Activated naive CD8-positive, alpha-beta T cell (primary cell): ENCODE results near the gene SWSAP1.
"Not testable (repeated sequence)": the region's sequence is repeated elsewhere in the genome, so short reads cannot be mapped to it uniquely, and the experiment has no call there.

Source experiments
- H3K27ac Mint-ChIP-seq: one replicate; pipeline ENCODE4 v1.8.0; 2021; ENCODE audit warnings: mixed read lengths
- H3K27me3 Mint-ChIP-seq: one replicate; pipeline ENCODE4 v1.8.0; 2021; ENCODE audit warnings: mixed read lengths
- H3K36me3 Mint-ChIP-seq: one replicate; pipeline ENCODE4 v1.8.0; 2021; ENCODE audit warnings: mixed read lengths
- H3K4me1 Mint-ChIP-seq: one replicate; pipeline ENCODE4 v1.8.0; 2021; ENCODE audit warnings: low read depth, mixed read lengths
- H3K4me3 Mint-ChIP-seq: one replicate; pipeline ENCODE4 v1.8.0; 2021; ENCODE audit warnings: mild to moderate bottlenecking, mixed read lengths
- H3K9me3 Mint-ChIP-seq: one replicate; pipeline ENCODE4 v1.8.0; 2021; ENCODE audit warnings: low read depth, mixed read lengths

The SWSAP1 gene

DNA sequence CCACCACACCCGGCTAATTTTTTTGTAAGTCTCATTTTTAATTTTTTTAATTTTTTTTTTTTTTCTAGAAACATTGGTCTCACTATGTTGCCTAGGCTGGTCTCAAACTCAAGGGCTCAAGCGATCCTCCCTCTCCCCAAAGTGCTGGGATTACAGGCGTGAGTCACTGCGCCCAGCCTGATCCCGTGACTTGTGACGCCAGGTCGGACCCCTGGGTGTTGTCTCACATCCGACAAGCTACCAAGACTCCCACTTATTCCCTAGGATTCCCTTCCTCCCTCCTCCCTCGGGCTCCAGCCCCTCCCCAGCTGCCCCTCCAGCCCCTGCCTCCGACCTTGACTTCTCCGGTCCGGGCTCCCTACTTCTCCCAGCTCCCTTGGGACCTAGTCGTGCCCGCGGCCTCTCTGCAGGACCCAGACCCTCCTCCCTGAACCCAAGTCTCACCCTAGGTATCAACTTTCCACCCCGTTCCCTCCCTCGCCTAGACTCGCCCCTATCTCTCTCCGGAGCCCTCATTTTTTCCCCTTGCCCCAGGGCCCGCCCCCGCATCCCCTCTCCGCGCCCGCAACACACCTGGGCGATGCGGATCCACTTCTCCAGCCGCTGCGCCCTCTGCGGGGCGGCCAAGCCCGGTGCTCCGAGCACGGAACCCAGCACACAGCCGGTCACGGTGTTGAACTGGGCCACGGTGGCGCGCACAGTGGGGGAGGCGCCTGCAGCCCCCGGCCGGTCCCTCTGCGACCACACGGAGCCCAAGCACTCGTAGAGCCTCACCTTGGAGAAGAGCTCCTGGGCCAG lies 31.6 kb downstream of the SWSAP1 start:
- no peaks in the 10 kb centered on the region for H3K4me1 Mint-ChIP-seq
- H3K36me3 Mint-ChIP-seq = no peaks in the 10 kb centered on the region
- H3K27me3 Mint-ChIP-seq = peaks cover 10% of the 10 kb centered on the region
- no peak overlapping the region for H3K4me3 Mint-ChIP-seq
- no peaks in the 10 kb centered on the region for H3K9me3 Mint-ChIP-seq
- no peak overlapping the region for H3K27ac Mint-ChIP-seq

DNA sequence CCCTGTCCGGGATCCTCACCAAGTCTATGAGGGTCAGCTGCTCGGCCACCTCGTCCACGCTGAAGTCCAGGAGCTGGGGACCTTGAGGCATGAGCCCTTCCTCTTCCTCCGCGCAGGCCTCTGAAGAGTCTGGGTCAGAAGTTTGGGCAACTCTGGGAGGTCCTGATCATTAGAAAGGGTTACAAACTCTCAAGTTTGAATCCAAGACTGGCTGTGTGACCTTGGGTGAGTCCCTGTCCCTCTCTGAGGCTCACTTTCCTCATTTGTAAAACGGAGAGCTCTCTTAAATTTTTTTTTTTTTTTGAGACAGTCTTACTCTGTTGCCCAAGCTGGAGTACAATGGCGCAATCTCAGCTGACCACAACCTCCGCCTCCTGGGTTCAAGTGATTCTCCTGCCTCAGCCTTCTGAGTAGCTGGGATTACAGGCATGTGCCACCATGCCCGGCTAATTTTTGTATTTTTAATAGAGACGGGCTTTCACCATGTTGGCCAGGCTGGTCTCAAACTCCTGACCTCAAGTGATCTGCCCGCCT lies 32.3 kb downstream of the SWSAP1 start:
- not testable (repeated sequence) for H3K9me3 Mint-ChIP-seq, H3K27ac Mint-ChIP-seq, H3K4me1 Mint-ChIP-seq, H3K36me3 Mint-ChIP-seq, H3K4me3 Mint-ChIP-seq
- H3K27me3 Mint-ChIP-seq = peaks cover 11% of the 10 kb centered on the region

DNA sequence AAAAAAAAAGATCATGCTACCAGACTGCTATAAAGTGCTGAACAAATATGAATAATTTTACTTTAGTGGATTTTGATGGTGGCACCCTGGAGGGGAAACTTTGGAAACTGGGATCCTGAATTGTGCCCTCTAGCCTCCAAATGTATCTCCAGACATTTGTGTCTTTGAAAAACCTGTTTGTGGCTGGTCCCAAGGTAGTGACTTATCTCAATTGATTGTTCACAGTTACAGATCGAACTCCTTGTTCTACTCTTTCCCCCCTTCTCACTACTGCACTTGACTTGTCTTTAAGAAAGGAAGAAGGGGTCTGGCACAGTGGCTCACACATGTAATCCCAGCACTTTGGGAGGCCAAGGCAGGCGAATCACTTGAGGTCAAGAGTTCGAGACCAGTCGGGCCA lies 34.1 kb downstream of the SWSAP1 start:
- H3K27me3 Mint-ChIP-seq = peaks cover 11% of the 10 kb centered on the region
- no peaks in the 10 kb centered on the region for H3K4me1 Mint-ChIP-seq
- H3K36me3 Mint-ChIP-seq = no peaks in the 10 kb centered on the region
- no peak overlapping the region for H3K27ac Mint-ChIP-seq
- H3K4me3 Mint-ChIP-seq = no peak overlapping the region
- H3K9me3 Mint-ChIP-seq = no peaks in the 10 kb centered on the region

DNA sequence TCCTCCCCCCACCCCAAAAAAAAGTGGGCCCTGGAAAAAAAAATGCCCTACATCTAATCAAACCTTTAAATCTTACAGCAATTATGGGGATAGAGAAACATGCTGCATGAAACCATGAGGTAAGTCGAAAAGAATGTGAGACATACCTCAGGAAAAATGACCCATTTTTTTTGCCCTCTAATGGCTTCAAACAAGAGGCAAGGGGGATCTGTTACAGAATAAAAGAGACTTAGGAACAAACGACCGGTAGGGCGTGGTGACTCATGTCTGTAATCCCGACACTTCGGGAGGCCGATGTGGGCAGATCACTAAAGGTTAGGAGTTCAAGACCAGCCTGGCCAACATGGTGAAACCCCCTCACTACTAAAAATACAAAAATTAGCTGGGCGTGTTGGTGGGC lies 36.2 kb downstream of the SWSAP1 start:
- no peak overlapping the region for H3K4me3 Mint-ChIP-seq
- H3K36me3 Mint-ChIP-seq = no peaks in the 10 kb centered on the region
- H3K27me3 Mint-ChIP-seq = peaks cover 14% of the 10 kb centered on the region
- H3K9me3 Mint-ChIP-seq = no peaks in the 10 kb centered on the region
- H3K27ac Mint-ChIP-seq = no peak overlapping the region
- no peaks in the 10 kb centered on the region for H3K4me1 Mint-ChIP-seq

DNA sequence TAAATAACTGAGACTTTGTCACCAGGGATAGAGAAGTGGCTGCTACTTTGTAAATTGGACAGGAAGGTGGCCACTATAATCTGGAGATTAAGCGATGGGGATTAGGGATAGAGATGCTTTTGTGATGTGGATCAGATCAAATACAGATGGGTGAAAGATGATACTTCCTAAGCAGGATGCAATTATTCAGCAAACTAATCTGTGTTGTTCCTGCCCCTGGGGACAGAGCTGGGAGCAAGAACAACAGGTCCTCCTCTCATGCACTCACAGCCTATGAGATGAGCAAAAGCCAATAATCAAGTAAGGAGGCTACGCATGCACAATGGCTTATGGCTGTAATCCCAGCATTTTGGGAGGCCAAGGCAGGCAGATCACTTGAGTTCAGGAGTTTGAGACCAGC lies 40.1 kb downstream of the SWSAP1 start:
- Mint-ChIP-seq H3K36me3 (no peaks in the 10 kb centered on the region), H3K9me3 (no peaks in the 10 kb centered on the region), H3K4me1 (peaks cover 8% of the 10 kb centered on the region), H3K4me3 (no peak overlapping the region), H3K27ac (no peak overlapping the region), H3K27me3 (peaks cover 7% of the 10 kb centered on the region)

DNA sequence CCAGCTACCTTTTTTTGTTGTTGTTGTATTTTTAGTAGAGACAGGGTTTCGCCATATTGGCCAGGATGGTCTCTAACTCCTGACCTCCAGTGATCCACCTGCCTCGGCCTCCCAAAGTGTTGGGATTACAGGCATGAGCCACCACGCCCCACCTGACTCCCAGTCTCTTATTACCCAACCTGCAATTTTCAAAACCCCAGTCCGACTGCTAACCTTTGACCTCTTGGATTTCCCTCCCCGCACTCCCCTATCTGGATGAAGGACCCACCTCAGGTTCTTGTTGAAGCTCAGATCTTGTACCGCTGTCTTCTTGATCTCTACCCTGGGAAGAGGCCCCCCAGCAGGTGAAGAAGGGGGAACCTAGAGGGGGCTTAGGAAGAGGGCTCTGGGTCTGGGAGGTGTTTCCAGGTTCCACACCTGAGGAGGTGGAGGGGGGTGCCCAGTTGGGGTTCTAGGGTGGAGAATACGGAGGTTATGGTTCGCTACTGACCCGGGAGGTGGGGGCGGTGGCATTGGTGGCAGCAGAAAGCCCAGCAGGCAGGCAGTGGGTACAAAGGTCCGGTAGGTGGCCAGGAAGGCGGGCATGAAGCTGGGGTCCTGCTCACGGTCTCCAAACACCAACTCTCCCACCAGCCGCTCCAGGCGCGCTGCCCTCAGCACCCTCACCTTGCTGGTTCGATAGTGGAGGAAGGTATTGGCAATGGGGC lies 42.0 kb downstream of the SWSAP1 start:
- peaks cover 20% of the 10 kb centered on the region for H3K4me1 Mint-ChIP-seq
- H3K27me3 Mint-ChIP-seq = peaks cover 12% of the 10 kb centered on the region
- H3K36me3 Mint-ChIP-seq = no peaks in the 10 kb centered on the region
- H3K9me3 Mint-ChIP-seq = no peaks in the 10 kb centered on the region
- H3K4me3 Mint-ChIP-seq = no peak overlapping the region
- no peak overlapping the region for H3K27ac Mint-ChIP-seq

DNA sequence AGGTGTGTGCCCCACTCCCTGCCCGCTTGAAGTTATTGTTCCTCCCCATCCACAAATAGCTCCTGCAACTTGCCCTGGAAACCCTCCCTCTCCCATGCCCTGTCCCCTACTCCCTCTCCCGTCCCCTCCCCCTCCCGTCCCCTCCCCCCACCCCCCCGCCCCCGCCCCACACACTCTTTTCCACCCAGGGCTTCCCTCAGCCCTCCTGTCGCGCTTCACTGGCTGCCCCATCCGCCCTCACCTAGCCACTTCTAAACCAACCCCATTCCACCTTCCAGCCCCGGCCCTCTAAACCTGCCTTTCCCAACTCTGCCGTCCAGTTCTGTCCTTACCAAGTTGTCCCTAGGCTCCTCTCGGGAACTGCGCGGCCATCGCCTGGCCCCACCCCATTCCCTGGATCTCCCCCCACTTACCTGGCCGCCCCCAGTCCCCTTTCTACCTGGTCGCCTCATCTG lies 43.7 kb downstream of the SWSAP1 start:
- H3K27me3 Mint-ChIP-seq = peaks cover 15% of the 10 kb centered on the region
- H3K4me3 Mint-ChIP-seq = no peak overlapping the region
- no peak overlapping the region for H3K27ac Mint-ChIP-seq
- no peaks in the 10 kb centered on the region for H3K9me3 Mint-ChIP-seq
- no peaks in the 10 kb centered on the region for H3K36me3 Mint-ChIP-seq
- peaks cover 33% of the 10 kb centered on the region for H3K4me1 Mint-ChIP-seq

DNA sequence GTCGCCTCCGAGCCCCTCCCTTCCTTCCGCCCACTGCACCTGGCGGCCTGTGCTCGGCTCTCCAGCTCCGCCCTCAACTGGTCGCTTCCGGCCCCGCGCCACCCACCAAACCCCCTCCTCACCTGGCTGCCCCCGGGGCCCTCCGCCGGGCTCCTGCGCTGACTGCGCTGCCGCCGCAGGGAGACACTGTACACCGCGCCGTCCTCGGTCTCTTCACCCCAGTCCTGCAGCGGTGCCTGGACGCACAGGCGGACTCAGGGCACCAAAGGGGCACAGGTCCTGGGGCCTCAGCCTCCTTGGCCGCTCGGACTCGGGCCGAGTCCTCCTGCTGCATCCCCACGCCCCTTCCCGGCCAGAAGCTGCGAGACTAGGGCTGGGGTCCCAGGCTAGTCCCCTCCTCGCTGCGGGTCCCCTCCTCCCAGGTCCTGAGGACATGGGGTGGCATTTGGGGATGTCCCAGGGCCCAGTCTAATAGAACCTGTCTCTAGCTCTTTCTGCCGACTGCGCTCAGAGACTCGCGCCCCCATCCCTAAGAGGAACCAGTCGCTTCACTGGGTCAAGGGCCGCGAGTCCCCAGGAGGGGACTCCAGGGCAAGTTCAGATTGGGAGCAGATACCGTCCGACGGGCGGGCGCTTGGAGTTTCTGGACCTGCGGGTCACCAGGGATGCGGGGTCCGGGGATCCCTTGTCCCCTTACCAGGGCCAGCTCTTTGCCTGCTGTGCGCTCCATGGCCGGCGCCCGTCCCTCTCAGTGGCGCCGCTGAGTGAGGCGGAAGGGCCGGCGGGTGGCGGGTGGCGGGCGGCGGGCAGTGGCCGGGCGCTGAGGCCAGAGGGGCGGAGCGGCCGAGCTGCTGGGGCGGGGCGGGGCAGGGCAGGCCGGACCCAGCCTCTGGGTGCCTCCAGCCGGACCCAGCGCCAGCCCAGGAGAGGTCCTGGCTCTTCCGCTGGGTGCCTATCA lies 44.4 kb downstream of the SWSAP1 start, which contains the start of gene RGL3:
Gene RGL3, minus strand, starts transcription at position 766 of the 958 bp plus-strand sequence. Its CDS starts 36 bp downstream, at position 730.
- Mint-ChIP-seq H3K27me3 (peaks cover 20% of the 10 kb centered on the region), H3K4me1 (peaks cover 38% of the 10 kb centered on the region)

DNA sequence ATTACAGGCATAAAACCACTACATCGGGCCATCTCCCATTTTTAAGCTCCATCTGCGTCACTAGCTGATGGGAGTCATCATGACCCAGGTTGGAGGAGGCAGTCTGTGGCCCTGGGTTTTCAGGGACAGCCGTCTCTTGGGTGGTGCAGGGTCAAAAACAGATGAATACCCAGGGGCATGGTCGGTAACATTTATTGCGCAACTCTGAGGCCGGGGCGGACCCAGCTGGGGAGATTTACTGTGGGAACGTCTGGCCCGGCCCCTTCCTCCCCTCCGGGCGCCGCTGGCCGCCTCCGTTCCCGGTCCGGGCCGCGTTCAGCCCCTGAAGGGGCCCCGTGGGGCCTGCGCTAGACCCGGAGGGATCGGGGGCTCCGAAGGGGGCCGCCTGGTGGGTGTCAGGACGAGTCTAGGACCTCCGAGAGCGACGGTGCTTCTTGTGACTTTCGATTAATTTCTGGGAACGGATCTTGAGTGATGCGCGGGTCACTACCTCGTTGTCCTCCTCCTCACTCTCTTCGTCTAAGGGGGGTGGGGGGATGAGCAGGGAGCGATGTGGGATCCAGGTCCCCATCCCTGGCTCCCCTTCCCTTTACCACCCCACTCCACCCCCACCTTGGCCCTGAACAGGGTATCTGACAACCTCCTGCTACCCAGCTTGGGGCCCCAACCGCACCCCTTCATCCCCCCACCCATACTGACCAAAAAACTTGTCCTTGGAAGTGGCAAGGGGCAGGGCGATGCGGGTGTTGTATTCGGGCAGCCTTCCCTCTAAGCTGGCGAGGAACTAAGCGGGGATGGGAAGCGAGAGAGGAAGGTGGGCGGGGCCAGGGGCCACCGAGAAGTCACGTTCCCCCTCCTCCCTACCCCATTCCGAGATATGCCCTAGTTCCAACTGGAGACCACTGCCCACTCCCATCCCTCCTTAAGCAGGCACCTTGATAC lies 46.2 kb downstream of the SWSAP1 start:
- Mint-ChIP-seq H3K36me3 (no peaks in the 10 kb centered on the region), H3K27me3 (peaks cover 18% of the 10 kb centered on the region), H3K4me3 (peak overlapping the region; percentile 54), H3K4me1 (peaks cover 40% of the 10 kb centered on the region), H3K9me3 (no peaks in the 10 kb centered on the region), H3K27ac (no peak overlapping the region)

More for the DNA sequence above, 44.4 kb downstream of the SWSAP1 start, which contains the start of gene RGL3:
- Mint-ChIP-seq H3K36me3 (no peaks in the 10 kb centered on the region), H3K4me3 (no peak within 1 kb of the TSS), H3K9me3 (no peaks in the 10 kb centered on the region), H3K27ac (no peak within 1 kb of the TSS)

DNA sequence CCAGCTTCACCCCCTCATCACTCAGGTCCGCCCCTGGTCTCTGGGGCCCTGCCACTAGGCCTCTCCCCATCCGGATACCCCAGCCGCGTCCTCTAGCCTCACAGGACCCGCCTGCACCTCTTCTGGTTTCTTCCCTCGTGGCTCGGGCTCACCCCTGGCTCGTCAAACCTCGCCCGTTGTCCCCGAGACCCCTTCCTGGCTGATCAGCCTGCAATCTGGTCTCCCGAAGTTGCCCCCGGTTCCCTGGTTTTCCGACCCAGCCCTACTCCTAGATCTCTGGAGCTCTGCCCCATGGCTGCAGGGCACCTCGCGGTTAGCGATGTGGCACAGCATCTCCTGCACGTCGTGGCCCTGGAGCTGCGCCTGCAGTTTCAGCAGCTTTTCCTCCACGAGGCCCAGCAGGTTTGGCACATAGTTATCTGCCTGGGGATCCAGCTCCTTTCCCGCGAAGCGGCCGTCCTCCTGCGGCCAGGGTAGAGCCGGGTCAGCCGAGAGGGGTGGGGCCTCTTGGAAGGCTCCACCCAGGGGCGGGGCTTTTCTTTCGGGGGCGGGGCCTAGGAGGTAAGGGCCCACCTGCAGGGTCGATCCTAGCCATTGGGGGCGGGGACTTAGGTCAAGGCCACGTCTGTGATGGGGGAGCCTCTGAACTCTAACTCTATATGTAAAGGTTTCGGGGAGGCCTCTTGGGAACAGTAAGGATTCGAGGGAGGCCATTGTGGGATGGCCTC lies 47.1 kb downstream of the SWSAP1 start:
- Mint-ChIP-seq H3K27me3 (peaks cover 18% of the 10 kb centered on the region), H3K27ac (no peak overlapping the region), H3K9me3 (no peaks in the 10 kb centered on the region), H3K4me3 (peak overlapping the region; percentile 54), H3K4me1 (peaks cover 40% of the 10 kb centered on the region), H3K36me3 (no peaks in the 10 kb centered on the region)

DNA sequence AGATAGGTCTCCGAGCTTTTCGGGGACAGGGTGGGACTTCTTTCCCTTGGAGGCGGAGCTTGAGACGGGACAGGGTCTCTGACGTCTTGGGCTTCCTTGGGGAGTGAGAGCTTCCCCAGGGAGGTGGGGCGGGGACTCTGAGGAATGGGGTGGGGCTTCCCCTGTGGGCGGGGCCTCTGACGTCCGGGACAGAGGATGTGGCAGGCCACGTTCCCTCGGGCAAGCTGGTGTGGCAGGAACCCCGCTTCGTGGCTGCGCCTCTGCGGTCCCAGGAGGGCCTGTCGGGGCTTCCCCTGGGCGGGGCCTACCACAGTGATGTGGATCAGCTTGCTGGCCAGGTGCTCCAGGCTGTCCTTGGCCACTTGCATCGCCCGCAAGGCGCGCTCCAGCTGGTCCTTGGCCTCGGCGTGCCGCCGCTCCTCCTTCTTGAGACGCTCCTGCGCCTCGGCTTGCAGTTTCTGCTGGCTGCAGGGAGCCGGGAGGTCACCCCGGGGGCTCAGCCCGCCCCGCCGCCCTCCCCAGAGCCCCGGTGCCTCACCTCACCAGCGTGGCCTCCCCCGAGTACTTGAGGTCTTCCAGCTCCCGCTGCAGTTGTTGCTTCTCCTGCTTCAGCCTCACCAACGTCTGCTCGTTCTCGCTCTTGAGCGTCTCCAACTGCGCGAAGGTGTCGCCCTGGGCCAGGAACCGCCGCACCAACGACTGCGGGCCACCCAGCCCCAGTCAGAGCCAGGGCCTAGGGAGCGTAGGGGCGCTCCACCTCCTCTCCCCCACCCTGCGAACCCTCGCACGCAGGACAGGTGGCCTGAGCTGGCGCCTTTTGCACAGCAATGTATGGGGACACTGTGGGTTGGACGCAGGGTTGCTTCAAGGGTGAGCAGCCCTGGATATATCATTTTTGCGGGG lies 47.9 kb downstream of the SWSAP1 start:
- peak overlapping the region; percentile 75 for H3K4me3 Mint-ChIP-seq
- H3K9me3 Mint-ChIP-seq = no peaks in the 10 kb centered on the region
- no peaks in the 10 kb centered on the region for H3K36me3 Mint-ChIP-seq
- H3K4me1 Mint-ChIP-seq = peaks cover 40% of the 10 kb centered on the region
- no peak overlapping the region for H3K27ac Mint-ChIP-seq
- peaks cover 18% of the 10 kb centered on the region for H3K27me3 Mint-ChIP-seq

DNA sequence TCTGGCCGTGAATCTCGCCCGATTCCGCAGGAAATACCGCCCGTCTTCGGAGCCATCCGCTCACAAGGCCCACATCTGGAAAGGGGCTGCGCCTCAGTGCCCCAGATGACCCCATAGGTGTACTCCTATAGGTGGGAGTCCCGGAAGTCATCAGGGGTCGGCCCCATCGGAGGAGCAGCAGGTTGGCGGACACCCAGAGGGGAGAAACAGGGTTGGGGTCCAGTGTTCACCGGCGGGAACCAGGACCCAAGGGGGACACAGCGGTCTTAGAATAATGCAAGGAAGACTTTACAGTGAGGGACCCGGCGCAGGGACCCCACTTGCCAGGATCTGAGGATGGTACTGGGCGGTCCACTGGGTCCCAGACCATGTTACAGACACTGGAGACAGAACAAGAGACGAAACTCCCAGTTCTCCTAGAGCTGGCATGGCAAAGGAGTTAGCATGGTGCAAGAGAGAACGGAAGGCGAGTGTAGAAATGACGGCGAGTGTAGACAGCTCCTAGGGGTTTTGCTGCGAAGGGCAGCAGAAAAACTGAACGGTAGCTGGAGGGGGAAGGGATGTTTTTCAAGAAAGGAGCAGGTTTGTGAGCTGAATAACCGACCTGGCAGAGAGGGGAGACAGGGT lies 48.8 kb downstream of the SWSAP1 start:
- Mint-ChIP-seq H3K27me3 (peaks cover 18% of the 10 kb centered on the region), H3K4me3 (peak overlapping the region; percentile 75), H3K4me1 (peaks cover 38% of the 10 kb centered on the region), H3K9me3 (no peaks in the 10 kb centered on the region), H3K27ac (no peak overlapping the region), H3K36me3 (no peaks in the 10 kb centered on the region)
